PC-9 (cell line): ENCODE measurements around the gene UBE2H. TPM values are rescaled to one million over a fixed set of nuclear protein-coding genes. Genes with fewer than 3 reads are reported as not detected.

Experiments used
- BruUV-seq: library from RNA; stranded (reverse); fragments of 400-500 nt; replicated peaks from 2 replicates; lab custom pipeline; 2021; lab: Mats Ljungman, UMichigan
- CTCF ChIA-PET: fragments of 300-600 bp; sonication (Branson Sonifier 250); formaldehyde crosslinking; loops from one replicate; lab custom pipeline; 2022; ENCODE audit warnings: antibody characterized with exemption; lab: Charles Lee
- POLR2A ChIA-PET: fragments of 300-600 bp; sonication (Branson Sonifier 250); formaldehyde crosslinking; loops from one replicate; lab custom pipeline; 2022; ENCODE audit warnings: antibody characterized with exemption; ENCODE audit not compliant: unreplicated experiment; lab: Charles Lee
- DNase-seq, 2 experiments: peaks; one replicate each; pipeline versions ENCODE4 v3.0.0 to v3.0.0-alpha.2; 2015 to 2022; ENCODE audit warnings: mixed read lengths in 1 of 2
- H2AFZ ChIP-seq: fragments of 200-600 bp; sonication (generic); 2 replicates; pipeline ENCODE4 v1.8.1; 2017; ENCODE audit warnings: antibody characterized with exemption
- H3F3A ChIP-seq: fragments of 200-600 bp; sonication (generic); 2 replicates; pipeline ENCODE4 v1.8.1; 2017; ENCODE audit warnings: antibody characterized with exemption, mild to moderate bottlenecking, low read depth; ENCODE audit not compliant: insufficient read depth
- H3K27ac ChIP-seq: fragments of 200-600 bp; sonication (generic); 2 replicates; pipeline ENCODE4 v1.6.1; 2016; ENCODE audit warnings: mixed run types
- H3K27me3 ChIP-seq: fragments of 200-600 bp; sonication (generic); 2 replicates; pipeline ENCODE4 v1.6.1; 2016; ENCODE audit warnings: low read depth, mixed run types; ENCODE audit not compliant: insufficient read depth
- H3K36me3 ChIP-seq: fragments of 200-600 bp; sonication (generic); 2 replicates; pipeline ENCODE4 v1.6.1; 2016; ENCODE audit warnings: low read depth, mixed run types
- H3K4me1 ChIP-seq: fragments of 200-600 bp; sonication (generic); replicated peaks from 2 replicates; pipeline ENCODE4 v1.6.1; 2016; ENCODE audit warnings: mixed run types; ENCODE audit not compliant: insufficient read depth
- H3K4me2 ChIP-seq: fragments of 200-600 bp; sonication (generic); 2 replicates; pipeline ENCODE4 v1.6.1; 2017; ENCODE audit warnings: mixed run types
- H3K4me3 ChIP-seq: fragments of 200-600 bp; sonication (generic); 2 replicates; pipeline ENCODE4 v1.6.1; 2016; ENCODE audit warnings: mixed run types
- H3K79me2 ChIP-seq: fragments of 200-600 bp; sonication (generic); 2 replicates; pipeline ENCODE4 v1.6.1; 2017; ENCODE audit warnings: low read depth, mixed run types
- H3K9me2 ChIP-seq: fragments of 200-600 bp; sonication (generic); 2 replicates; pipeline ENCODE4 v1.8.1; 2017; ENCODE audit warnings: mild to moderate bottlenecking; ENCODE audit not compliant: insufficient read depth
- H3K9me3 ChIP-seq: fragments of 200-600 bp; sonication (generic); 2 replicates; pipeline ENCODE4 v1.8.1; 2016; ENCODE audit warnings: low read depth; ENCODE audit not compliant: insufficient read depth
- H4K20me1 ChIP-seq: fragments of 200-600 bp; sonication (generic); 2 replicates; pipeline ENCODE4 v1.8.1; 2017; ENCODE audit not compliant: insufficient read depth
- EZH2 ChIP-seq: fragments of 200-600 bp; sonication (generic); IDR thresholded peaks from 2 replicates; pipeline ENCODE4 v1.8.0; 2017; ENCODE audit warnings: antibody characterized with exemption, low read depth
- intact Hi-C: fragments of 100-400 bp; cut with micrococcal nuclease; formaldehyde crosslinking; loops from one replicate; pipeline ENCODE4 v1.10.0; 2022; ENCODE audit not compliant: unreplicated experiment
- total RNA-seq: library from RNA; stranded (reverse); gene quantifications from 2 replicates; pipeline ENCODE4 v1.2.3, GENCODE V29; 2021
- TF ChIP-seq, protein P1 (sequence below): fragments of 200-600 bp; sonication (generic); conservative IDR thresholded peaks from 2 replicates; pipeline ENCODE4 v1.6.1; 2017; ENCODE audit warnings: mixed run types, antibody characterized with exemption, mild to moderate bottlenecking, moderate library complexity

Gene UBE2H
- total RNA-seq, 1 experiment from 2014 or later, result 211 TPM

DNA sequence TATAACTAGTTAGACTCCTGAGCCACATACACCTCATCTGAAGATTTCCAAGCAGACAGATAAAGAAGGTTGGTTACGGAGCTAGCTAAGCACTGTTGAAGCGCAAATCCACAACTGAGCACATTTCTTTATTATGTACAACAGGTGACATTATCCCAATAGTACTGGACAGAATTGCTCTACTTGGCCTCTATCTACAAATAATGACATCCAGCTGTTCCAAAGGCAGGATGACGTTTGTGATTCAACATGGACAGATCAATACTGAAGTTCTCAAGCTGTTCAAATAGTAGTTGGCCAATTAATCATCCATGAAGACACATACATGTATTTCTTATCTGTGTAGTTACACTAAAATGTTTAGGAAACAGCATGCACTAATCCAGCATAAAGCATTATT, 101.0 kb downstream of the UBE2H start:
- Histone ChIP-seq H3K4me1 (peaks cover 61% of the 10 kb centered on the region), H3K4me3 (no peak overlapping the region), H3K27me3 (no peaks in the 10 kb centered on the region), H2AFZ (no peak overlapping the region), H3K9me2 (no peaks in the 10 kb centered on the region), H3K4me2 (no peak overlapping the region), H4K20me1 (peaks cover 4% of the 10 kb centered on the region; the same call in 1 of the 2 replicates), H3K36me3 (peaks cover 20% of the 10 kb centered on the region; the same call in 1 of the 2 replicates), H3K27ac (peak overlapping the region; percentile 84; the same call in 1 of the 2 replicates), H3F3A (peaks cover 57% of the 10 kb centered on the region), H3K79me2 (peaks cover 84% of the 10 kb centered on the region), H3K9me3 (no peaks in the 10 kb centered on the region)
- TF ChIP-seq, protein P1, sequence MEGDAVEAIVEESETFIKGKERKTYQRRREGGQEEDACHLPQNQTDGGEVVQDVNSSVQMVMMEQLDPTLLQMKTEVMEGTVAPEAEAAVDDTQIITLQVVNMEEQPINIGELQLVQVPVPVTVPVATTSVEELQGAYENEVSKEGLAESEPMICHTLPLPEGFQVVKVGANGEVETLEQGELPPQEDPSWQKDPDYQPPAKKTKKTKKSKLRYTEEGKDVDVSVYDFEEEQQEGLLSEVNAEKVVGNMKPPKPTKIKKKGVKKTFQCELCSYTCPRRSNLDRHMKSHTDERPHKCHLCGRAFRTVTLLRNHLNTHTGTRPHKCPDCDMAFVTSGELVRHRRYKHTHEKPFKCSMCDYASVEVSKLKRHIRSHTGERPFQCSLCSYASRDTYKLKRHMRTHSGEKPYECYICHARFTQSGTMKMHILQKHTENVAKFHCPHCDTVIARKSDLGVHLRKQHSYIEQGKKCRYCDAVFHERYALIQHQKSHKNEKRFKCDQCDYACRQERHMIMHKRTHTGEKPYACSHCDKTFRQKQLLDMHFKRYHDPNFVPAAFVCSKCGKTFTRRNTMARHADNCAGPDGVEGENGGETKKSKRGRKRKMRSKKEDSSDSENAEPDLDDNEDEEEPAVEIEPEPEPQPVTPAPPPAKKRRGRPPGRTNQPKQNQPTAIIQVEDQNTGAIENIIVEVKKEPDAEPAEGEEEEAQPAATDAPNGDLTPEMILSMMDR, result no peak
- CTCF ChIA-PET, result no interaction called here
- DNase-seq, result no peak
- intact Hi-C loops, result no loop called here
- POLR2A ChIA-PET, result interaction anchor here (0.7 kb wide), 1 partner anchor 27 kb away, joined by 4 read pairs; no protein-coding TSS in a partner anchor
- no TSS peak for BruUV-seq

DNA sequence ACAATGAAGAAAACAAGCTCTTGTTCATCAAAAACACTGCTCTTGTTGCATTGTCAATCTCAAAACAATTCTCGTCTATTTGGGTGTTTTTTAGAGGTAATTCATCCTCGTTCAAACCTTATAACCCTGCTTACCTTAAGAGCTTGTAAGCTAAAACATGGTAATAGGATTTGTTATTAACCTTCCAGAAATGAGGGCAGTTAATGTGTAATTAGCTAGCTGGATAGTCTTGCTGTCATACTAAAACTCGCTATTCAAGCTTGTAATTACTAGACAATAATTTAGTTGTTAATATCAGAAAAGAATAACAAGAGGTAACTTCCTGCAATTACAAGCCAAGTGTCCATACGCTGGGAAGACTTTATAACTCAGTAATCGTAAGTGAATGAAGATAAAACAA, 101.6 kb downstream of the UBE2H start:
- H3K36me3 ChIP-seq, result peaks cover 14% of the 10 kb centered on the region; the same call in 1 of the 2 replicates
- no peak overlapping the region for H3K4me2 ChIP-seq
- H3K9me3 ChIP-seq, result no peaks in the 10 kb centered on the region
- CTCF ChIA-PET, result no interaction called here
- POLR2A ChIA-PET, result interaction anchor here (0.7 kb wide), 1 partner anchor 160 kb away, joined by 3 read pairs; no protein-coding TSS in a partner anchor
- no peak overlapping the region for H3K4me3 ChIP-seq
- H3F3A ChIP-seq, result peaks cover 56% of the 10 kb centered on the region
- BruUV-seq, result no TSS peak
- no peaks in the 10 kb centered on the region for H3K9me2 ChIP-seq
- intact Hi-C loops, result no loop called here
- H4K20me1 ChIP-seq, result peaks cover 4% of the 10 kb centered on the region; the same call in 1 of the 2 replicates
- no peaks in the 10 kb centered on the region for H3K27me3 ChIP-seq
- no peak overlapping the region for H2AFZ ChIP-seq
- TF ChIP-seq EZH2, result no peak
- TF ChIP-seq, protein P1, result no peak
- H3K27ac ChIP-seq, result no peak overlapping the region
- peaks cover 63% of the 10 kb centered on the region for H3K4me1 ChIP-seq
- H3K79me2 ChIP-seq, result peaks cover 83% of the 10 kb centered on the region
- no peak for DNase-seq

DNA sequence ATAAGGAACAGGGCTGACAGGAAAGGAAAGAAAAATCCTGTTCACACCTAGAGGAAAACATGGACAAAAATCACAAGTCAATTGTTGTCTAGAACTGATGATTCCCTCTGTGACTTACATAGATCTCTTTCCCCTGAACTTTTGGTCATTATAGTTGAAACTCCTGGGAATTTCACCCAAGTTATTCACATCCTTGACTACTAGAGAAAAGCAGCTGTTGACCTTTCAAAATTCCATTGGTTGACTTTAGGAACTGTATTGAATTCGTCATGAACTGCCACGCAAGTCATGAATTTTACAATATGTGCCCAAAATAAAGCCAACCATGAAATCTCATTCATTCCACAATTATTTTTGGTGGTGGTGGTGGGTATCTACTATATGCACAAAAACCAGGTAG, 104.3 kb downstream of the UBE2H start:
- no peak for DNase-seq
- BruUV-seq, result no TSS peak
- no peaks in the 10 kb centered on the region for H3K27me3 ChIP-seq
- no peak overlapping the region for H3K4me3 ChIP-seq
- no peaks in the 10 kb centered on the region for H3K9me2 ChIP-seq
- ChIA-PET CTCF (interaction anchor here (0.5 kb wide), 1 partner anchor 12 kb away, joined by 4 read pairs; no protein-coding TSS in a partner anchor), POLR2A (no interaction called here)
- H3K4me2 ChIP-seq, result no peak overlapping the region
- H3K9me3 ChIP-seq, result no peaks in the 10 kb centered on the region
- no peak for TF ChIP-seq EZH2
- TF ChIP-seq, protein P1, result no peak
- H3K27ac ChIP-seq, result 0 out of 2 replicates have a peak overlapping the region, but pooled peaks have one; percentile 11
- H2AFZ ChIP-seq, result no peak overlapping the region
- H3K4me1 ChIP-seq, result peaks cover 63% of the 10 kb centered on the region
- peaks cover 12% of the 10 kb centered on the region; the same call in 1 of the 2 replicates for H3K36me3 ChIP-seq
- H3K79me2 ChIP-seq, result peaks cover 85% of the 10 kb centered on the region
- peaks cover 3% of the 10 kb centered on the region; the same call in 1 of the 2 replicates for H4K20me1 ChIP-seq
- intact Hi-C loops, result loop anchor here (5.0 kb wide), 1 partner anchor 99 kb away; no protein-coding TSS in a partner anchor
- peaks cover 62% of the 10 kb centered on the region for H3F3A ChIP-seq
